Esophagus muscularis mucosa (tissue), 4 donors: ENCODE results near the gene CEP97.
"Not testable (repeated sequence)": the region's sequence is repeated elsewhere in the genome, so short reads cannot be mapped to it uniquely, and the experiment has no call there.

ENCODE experiments used
- EP300 ChIP-seq: sonication (generic); formaldehyde crosslinking; IDR thresholded peaks from one replicate; pipeline ENCODE4 v1.6.1; 2017; ENCODE audit warnings: antibody characterized with exemption
- POLR2A ChIP-seq: fragments of 450-650 bp; IDR thresholded peaks from one replicate; pipeline ENCODE4 v1.6.1; 2017; ENCODE audit warnings: antibody characterized with exemption, moderate library complexity, mild to moderate bottlenecking, low read depth
- POLR2AphosphoS5 ChIP-seq, 2 donors: sonication (generic); formaldehyde crosslinking; IDR thresholded peaks; one replicate each; pipeline ENCODE4 v1.6.1; 2017; ENCODE audit warnings: antibody characterized with exemption in 2 of 2
- TF ChIP-seq, protein P1 (sequence below), 3 experiments: fragments of 200-600 bp in 2 of 3; fragments of 450-650 bp in 1 of 3; sonication (generic) in 2 of 3; IDR thresholded peaks; one replicate each; pipeline ENCODE4 v1.5.1; 2017 to 2019; ENCODE audit warnings: antibody characterized with exemption in 3 of 3, mild to moderate bottlenecking in 2 of 3, moderate library complexity in 1 of 3

GRCh38 chr3:101704639-101705038 lies 19.8 kb upstream of the CEP97 start:
- TF ChIP-seq, protein P1, sequence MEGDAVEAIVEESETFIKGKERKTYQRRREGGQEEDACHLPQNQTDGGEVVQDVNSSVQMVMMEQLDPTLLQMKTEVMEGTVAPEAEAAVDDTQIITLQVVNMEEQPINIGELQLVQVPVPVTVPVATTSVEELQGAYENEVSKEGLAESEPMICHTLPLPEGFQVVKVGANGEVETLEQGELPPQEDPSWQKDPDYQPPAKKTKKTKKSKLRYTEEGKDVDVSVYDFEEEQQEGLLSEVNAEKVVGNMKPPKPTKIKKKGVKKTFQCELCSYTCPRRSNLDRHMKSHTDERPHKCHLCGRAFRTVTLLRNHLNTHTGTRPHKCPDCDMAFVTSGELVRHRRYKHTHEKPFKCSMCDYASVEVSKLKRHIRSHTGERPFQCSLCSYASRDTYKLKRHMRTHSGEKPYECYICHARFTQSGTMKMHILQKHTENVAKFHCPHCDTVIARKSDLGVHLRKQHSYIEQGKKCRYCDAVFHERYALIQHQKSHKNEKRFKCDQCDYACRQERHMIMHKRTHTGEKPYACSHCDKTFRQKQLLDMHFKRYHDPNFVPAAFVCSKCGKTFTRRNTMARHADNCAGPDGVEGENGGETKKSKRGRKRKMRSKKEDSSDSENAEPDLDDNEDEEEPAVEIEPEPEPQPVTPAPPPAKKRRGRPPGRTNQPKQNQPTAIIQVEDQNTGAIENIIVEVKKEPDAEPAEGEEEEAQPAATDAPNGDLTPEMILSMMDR (IDR thresholded peaks at IDR 0.05): not testable (repeated sequence)
- TF ChIP-seq POLR2A; POLR2AphosphoS5 (IDR thresholded peaks at IDR 0.05); EP300: not testable (repeated sequence)
